ELR (cell line): Measurements from ENCODE around the gene PGM5.

Source experiments
- DNase-seq: peaks from one replicate; pipeline ENCODE4 v3.0.0-alpha.2; 2015; ENCODE audit warnings: low read depth

Gene PGM5

DNA sequence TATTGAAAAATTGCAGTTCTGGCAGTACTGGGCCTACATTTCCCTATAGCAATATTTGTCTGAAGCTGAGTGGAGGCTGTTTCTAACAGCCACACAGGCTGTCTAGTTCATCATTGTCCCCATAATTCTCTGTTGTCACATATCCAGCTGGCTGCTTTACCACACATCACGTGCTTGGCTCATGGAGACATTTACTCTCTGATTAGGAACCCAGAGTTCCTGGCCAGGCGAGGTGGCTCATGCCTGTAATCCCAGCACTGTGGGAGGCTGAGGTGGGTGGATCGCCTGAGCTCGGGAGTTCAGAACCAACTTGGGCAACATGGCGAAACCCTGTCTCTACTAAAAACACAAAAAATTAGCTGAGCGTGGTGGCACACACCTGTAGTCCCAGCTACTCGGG lies 81.4 kb downstream of the PGM5 start:
- no peak for DNase-seq

GRCh38 chr9:68443624-68444023 lies 87.2 kb downstream of the PGM5 start:
- DNase-seq = no peak

DNA sequence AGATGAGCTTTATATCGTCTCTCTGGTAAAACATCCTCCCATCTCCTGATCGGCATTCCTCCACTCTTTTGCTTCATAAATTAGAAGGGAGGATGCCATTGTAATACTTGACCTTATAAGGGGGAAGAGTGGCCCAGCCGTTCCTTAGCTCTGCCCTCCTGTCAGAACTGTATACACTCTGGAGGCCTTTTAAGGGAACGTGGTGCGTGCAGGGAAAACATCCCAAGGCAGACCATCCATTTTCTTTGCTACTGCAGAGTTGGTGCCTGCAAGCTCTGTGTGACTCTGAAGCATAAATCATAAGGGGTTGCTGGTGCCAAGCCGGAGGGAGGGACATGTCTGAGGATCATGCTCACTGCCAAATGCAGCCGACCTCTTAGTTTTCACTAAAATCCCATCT lies 90.4 kb downstream of the PGM5 start:
- DNase-seq = no peak

DNA sequence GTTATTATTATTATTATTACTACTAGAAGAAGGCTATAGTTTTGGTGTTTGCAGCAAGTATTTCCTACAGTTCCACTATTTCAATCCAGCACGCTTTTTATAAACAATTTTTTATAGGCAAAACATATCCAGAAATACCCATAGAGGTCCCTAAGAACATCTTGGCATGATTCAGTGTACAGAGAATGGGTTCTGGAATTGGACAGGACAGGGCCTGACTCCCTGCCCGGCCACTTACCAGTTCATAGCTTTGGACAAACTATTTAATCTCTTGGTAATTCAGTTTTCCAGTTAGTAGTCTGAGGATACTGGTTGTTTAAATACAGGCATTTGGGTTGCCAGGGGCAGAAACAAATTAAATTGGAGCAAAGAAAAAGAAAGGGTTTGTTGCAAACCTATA lies 91.2 kb downstream of the PGM5 start:
- DNase-seq = no peak

DNA sequence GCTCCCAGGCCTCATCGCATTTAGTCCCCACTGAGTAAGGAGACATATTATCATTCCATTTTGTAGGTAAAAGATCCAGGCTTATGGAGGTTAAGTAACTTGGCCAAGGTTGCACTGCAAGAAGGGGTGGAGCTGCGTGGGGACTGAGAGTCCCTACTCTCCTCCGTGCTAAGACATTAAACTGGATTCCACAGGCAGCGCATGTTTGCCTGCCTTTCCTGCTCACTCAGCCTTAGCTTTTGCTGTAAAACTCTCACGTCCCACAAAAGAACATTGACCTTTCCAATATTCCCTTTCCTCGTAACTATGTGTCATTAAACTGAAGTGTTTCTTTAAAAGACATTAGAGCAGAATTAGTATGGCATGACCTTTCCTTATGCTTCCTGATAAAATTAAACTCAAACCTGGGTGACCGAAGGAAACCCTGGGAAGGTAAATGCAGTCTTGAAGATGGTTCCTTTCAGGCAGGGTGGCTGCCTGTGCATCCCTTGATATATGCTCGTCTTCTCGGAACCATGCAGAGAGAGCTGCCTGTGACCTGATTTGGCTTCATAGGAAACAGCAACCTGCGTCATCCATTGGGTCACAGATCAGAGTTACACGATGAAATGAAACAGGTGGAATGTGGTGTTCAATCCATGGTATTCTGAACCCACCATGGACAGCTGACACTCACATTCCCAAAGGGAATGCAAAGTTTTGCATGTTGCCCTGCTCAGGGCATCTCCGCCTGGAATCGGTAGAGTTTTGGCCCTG lies 98.3 kb downstream of the PGM5 start:
- DNase-seq = no peak

DNA sequence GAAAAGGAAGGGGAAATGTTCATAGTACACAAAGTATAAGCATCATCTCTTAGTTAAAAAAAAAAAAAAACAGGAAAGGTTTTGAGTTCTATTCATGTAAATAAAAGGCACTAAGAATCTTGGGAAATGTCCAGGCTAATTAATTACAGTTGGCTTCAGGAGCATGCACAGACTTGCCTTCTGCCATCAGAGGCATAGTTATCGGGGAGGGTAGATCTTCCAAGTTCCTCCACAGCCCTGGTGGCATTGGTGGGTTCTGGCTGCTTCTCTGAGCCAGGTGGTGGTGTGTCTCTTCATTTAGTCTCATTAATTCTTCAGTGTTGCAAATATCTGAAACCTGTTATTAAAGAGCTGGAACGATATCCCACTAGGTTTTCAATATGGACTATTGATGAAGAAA lies 99.0 kb downstream of the PGM5 start:
- no peak for DNase-seq

- no peak for DNase-seq
Measured at GRCh38 chr9:68457803-68458202, 101.4 kb downstream of the PGM5 start.

DNA sequence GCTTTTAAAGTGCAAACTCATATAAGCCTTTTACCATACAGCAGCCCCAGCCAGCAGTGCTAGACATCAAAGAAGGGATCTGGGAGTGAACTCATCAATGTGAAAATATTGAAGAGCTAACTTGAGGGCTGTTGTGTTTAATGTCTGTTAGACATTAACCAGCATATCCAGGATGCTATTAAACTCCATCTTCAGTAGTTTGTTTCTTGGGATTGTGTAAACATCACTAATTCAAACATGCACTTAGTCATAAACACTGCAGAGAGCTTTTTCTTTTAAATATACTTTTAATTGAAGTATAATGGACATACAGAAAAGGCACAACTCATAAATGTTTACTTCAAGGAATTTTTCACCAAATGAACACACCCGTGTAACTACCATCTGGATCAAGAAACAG lies 102.5 kb downstream of the PGM5 start:
- DNase-seq = no peak

DNA sequence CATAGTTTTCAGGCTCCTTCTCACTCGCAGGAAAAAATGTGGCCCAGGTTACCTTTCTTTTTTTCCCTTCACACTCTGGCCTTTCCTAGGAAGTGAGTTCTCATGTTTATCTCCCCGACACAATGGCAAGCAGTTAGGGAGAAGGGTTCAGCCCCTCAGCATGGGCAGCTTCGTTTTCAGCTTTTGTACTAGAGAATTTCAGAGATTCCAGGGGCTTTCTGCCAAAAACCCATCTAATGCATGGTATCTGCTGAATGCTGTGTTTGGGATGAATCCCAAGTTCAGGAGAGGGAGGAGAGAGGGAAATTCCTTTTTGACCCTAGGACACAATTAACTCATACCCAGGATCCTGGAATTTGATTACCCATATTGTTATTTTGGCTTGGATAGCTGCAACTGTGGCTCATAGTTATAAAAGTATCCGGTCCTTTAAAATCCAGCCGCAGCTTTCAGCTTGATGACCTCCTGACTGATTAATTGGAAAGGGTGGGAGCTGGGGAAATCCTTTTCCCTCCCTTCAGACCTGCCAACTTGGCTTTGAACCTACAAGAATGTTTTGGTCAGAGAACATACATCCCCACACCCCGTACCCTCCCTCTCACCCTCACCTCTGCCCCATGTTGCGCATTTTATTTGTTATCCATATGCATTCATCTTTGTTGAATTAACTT lies 105.8 kb downstream of the PGM5 start:
- no peak for DNase-seq

DNA sequence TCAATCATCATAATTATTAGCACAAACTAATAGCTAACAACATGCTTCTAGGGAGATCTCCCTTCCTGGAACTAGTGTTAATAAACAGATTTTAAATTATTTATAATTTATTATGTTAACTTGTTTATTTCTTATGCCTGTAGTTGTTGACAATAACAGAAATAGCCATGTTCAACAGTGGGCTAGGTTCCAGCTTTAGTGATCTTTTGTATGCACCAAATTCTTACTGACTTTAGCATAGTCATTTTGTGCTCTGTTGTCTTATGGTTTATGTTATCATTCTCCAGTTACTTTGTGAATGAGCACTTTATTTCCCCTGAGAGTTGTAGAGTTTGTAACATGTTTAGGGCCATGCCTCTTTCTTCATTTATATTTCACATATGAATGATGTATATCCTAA lies 113.7 kb downstream of the PGM5 start:
- no peak for DNase-seq

DNA sequence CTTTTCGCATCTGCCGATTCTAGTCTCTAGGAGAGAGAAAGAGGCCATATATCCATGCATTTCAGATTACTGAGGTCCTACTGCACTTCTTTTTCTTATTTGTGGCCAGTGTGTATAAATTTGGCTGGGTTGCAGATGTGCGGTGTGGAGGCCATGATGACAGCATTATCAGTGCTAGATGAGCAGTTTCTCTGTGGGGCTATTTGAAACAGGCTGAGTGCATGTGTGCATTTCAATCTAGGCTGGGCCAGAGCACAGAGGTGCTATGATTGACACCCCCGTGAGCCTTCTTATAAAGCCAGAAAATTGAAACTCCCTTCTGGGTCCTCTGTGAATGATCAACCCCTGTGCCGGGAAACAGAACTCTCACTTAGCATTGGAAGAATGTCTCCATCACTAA lies 114.2 kb downstream of the PGM5 start:
- no peak for DNase-seq

- DNase-seq = no peak
Measured at GRCh38 chr9:68472119-68472518, 115.7 kb downstream of the PGM5 start.

DNA sequence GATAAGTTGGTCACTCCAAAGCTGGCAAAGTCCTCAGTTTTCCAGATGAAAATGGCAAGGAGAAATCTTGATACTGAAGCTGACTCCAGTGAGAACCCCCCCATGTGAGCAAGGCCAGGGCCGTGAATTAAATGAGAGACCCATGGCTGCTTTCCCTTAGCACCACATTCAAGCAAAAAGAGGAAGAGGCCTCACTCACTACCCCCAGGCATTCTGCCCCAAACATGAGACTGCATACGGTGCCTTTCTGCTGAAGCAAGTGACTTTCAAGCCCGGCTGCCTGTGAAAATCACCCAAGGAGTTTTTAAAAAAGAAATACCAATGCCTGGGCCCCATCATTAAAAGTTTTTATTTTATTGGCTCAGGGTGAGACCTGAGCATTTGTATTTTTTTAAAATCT lies 117.4 kb downstream of the PGM5 start:
- DNase-seq = no peak

- DNase-seq = no peak
Measured at GRCh38 chr9:68476422-68476821, 120.0 kb downstream of the PGM5 start.

- DNase-seq = no peak
Measured at GRCh38 chr9:68476847-68477246, 120.4 kb downstream of the PGM5 start.

DNA sequence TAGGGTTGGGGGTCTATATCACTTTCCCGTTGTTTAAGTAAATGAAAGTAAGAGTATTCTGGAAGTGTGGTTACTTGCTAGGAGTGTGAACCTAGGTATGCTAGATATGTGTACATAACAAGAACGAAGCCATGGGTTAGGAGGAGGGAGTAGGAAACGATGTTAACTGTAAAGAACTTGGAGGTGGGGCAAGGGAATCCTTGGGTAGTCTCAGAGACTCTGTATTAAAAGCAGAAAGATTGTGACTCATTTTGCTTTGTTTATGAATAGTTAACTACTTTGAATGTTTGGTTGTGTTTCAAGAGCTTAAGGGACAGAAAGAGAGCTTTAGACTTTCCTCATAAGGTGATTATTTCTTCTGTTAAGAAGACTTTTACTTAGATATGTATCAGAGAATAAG lies 124.4 kb downstream of the PGM5 start:
- peak; percentile 20 for DNase-seq

GRCh38 chr9:68482548-68482947 lies 126.1 kb downstream of the PGM5 start:
- DNase-seq = no peak

DNA sequence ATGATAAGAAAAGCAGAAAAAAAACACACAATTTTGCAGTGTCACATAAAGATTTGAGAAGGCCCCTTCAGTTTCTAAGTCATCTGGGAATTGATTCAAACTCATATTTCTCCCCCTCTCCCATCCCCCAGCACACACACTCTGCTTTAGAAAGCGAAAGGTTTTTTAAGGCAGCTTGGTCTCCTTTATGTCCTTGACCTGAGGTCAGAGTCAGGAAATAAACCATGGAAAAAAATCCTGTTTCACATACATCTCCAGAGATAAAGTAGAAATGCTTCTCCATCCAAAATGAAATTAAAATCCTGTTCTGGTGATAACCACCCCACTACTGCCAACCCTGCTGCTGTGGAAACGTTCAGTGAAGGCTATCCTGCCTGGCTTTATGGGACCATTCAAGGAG lies 131.7 kb downstream of the PGM5 start:
- no peak for DNase-seq

- peak; percentile 36 for DNase-seq
Measured at GRCh38 chr9:68489646-68490045, 133.2 kb downstream of the PGM5 start.

DNA sequence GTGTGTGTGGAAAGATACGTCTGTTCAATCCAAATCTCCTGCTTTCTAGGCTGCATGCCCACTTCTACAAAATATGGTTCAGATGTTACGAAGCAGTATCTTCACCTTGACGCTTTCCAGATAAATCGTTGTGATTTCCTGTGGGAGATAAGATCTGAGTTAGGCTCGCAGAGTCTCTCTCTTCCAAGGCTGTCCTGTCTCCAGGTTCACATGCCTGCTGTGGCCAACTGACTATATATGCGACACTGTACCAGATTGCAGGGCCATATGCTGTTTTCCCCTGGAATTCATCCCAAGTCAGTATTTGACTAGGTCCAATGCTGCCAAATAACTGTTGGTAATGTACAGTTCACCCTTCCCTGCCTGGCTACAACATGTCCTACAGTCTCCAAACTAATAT lies 136.4 kb downstream of the PGM5 start:
- no peak for DNase-seq

DNA sequence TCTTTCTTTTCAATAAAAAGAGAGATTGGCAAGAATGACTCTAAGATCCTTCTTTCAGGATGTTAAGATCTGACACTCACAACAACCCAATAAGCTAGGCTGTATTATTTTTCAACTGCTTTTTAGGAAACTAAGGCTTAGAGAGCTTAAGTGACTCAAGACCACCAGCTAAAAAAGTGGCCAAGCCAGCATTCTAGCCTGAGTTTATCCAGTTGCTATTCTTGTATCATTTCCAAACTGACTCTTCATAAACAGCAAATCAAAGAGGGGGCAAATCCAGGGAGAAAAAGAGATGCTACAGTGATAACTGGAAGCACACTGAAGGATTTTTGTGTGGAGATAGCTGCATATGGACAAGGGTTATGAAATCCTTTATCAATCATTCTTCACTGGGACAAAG lies 137.1 kb downstream of the PGM5 start:
- DNase-seq = no peak

DNA sequence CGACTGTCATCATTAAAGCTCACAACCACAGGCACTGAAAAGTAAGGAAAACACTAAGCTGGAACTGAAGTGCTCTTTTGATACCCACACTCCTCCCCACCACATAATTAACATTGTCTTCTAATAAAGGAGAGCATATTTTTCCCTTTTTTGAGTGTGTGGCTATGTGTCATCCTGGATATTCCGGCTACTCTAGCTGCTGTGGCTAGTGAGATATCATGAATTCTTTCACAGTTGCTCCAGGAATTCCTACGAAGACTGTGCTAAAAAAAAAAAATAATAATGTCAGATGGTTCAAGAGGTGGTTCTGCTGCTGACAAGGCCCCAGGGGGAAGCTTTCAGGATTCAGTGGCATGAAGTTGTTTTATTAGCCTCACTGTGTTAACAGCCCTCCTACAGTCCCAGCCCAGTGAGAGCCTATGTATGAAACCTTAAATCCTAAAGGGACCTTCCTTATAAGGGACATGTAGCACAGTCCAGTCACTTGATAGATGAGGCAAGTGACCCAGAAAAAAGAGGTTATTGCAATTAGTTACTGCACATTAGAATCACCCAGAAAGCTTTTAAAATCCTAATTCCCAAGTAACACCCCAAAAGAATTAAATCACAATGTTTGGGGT lies 137.7 kb downstream of the PGM5 start:
- peak; percentile 8 for DNase-seq

DNA sequence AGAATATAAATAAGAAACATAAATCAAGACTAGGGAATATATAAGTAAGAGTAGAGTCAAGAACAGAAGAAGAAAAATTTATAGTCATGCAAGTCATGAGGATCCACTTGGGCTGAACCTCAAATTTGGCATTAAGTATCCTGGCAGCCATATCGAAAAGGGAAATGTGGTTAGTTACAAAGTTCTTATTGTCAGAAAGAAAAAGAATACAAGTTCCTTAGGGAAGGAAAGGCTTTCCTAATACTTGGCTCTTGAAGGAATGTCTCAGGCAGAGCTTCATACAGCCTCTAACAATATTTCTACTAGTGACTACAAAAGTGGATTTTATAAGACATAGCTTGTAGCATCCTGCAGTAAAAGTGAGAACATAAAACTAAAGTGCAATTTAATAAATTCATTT lies 138.8 kb downstream of the PGM5 start:
- no peak for DNase-seq

DNA sequence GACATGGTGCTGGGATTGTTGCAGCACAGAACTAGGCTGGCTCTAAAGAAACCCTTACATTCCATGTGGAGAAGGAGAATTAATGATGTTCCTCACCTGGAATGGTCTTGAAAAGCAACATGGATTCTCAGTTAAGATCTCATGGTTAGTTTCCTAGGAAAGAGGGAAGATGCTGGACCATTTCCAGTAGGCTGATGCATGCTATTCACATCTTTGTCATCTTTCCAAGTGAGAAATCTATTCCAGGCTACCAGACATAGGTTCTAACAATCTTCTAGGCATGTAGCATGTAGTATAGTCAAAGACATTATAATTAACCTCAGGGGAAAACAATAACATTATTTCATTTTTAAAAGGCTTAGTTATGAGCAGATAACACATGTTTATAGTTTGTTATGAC lies 139.9 kb downstream of the PGM5 start:
- DNase-seq = no peak
